KOPT-K1 (cell line): ENCODE measurements around the gene CCNG2.

Experiments used
- H3K27ac ChIP-seq: fragments of 200-600 bp; sonication (generic); 2 replicates; pipeline ENCODE4 v1.5.1; 2016; ENCODE audit warnings: antibody characterized with exemption, mild to moderate bottlenecking, low read depth, low read length; ENCODE audit not compliant: poor library complexity, severe bottlenecking
- H3K36me3 ChIP-seq: fragments of 200-600 bp; sonication (generic); 2 replicates; pipeline ENCODE4 v1.5.1; 2017; ENCODE audit warnings: antibody characterized with exemption, mild to moderate bottlenecking, low read length, moderate library complexity; ENCODE audit not compliant: insufficient read depth
- H3K9me3 ChIP-seq: fragments of 200-600 bp; sonication (generic); 2 replicates; pipeline ENCODE4 v1.5.1; 2017; ENCODE audit warnings: antibody characterized with exemption, low read length, mild to moderate bottlenecking; ENCODE audit not compliant: insufficient read depth, poor library complexity, severe bottlenecking

Gene CCNG2

DNA sequence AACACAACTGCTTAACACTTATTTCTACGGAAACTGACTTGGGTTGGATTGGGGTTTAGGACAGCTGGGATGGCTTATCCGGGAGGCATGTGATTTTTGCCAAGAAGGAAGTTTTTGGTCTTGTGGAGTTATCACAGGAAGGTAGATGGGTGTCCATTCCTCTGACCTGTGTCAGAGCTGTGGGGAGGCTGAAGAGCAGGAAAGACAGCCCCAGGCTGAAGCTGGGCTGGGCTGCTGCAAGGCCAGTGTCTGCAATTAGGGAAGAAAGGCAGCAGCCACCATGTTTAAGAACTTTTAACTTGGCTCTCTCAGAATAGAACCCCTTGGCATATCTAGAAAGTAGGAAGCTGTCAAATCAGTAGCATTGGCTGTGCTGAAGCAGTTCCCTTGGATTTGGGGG is 42.3 kb downstream of the CCNG2 start:
- no peak overlapping the region for H3K27ac ChIP-seq
- H3K9me3 ChIP-seq = no peaks in the 10 kb centered on the region
- H3K36me3 ChIP-seq = no peaks in the 10 kb centered on the region

DNA sequence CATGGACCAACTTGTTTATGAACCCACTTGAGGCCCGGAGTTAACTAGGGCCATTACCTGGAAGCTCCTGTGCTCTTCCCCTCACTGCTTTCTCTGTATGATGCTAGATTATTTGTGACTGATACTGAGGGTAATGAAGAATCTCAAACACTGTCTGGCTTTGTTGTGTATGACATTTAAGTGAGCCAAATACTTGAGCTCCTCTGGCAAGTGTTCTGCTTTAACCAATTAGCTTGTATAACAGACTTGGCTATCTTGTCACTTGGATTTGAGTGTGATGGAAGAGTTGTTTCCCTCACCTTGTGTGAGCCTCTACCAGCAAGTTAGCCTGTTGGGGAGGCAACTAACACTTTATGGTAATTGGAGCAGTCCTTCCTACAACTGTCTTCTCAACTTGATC is 42.7 kb downstream of the CCNG2 start:
- Histone ChIP-seq H3K9me3 (no peaks in the 10 kb centered on the region), H3K36me3 (no peaks in the 10 kb centered on the region), H3K27ac (no peak overlapping the region)

DNA sequence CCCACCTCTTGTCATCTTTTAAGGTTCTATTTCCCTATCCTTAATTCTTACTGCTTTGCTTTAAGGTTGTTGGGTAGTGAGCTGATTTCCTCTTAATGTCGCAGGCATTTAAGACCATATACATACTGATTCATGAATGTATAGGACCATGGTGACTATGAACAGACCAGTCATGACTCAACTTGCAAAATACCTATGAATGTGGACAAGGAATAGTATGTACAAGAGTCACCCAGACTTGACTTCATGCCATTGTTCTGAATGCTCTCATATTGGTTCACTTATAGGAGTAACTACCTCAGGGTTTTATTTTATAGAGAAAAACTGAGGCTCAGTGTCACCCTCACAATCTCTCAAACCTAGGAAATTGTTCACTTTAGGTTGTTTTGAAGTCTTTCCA is 44.3 kb downstream of the CCNG2 start:
- Histone ChIP-seq H3K36me3 (no peaks in the 10 kb centered on the region), H3K27ac (no peak overlapping the region), H3K9me3 (no peaks in the 10 kb centered on the region)

- Histone ChIP-seq H3K27ac (no peak overlapping the region), H3K9me3 (no peaks in the 10 kb centered on the region), H3K36me3 (no peaks in the 10 kb centered on the region)
These were observed 44.9 kb downstream of the CCNG2 start for GRCh38 chr4:77201857-77202256.

- Histone ChIP-seq H3K27ac (no peak overlapping the region), H3K36me3 (no peaks in the 10 kb centered on the region), H3K9me3 (no peaks in the 10 kb centered on the region)
These were observed 45.5 kb downstream of the CCNG2 start for GRCh38 chr4:77202491-77202890.

- Histone ChIP-seq H3K27ac (no peak overlapping the region), H3K36me3 (no peaks in the 10 kb centered on the region), H3K9me3 (no peaks in the 10 kb centered on the region)
These were observed 46.6 kb downstream of the CCNG2 start for GRCh38 chr4:77203380-77204197.

- no peak overlapping the region for H3K27ac ChIP-seq
- no peaks in the 10 kb centered on the region for H3K36me3 ChIP-seq
- H3K9me3 ChIP-seq = no peaks in the 10 kb centered on the region
These were observed 47.6 kb downstream of the CCNG2 start for GRCh38 chr4:77204621-77205020.

- H3K27ac ChIP-seq = no peak overlapping the region
- H3K36me3 ChIP-seq = no peaks in the 10 kb centered on the region
- H3K9me3 ChIP-seq = no peaks in the 10 kb centered on the region
These were observed 52.0 kb downstream of the CCNG2 start for GRCh38 chr4:77209012-77209411.

GRCh38 chr4:77209936-77210335 is 52.9 kb downstream of the CCNG2 start:
- Histone ChIP-seq H3K27ac (no peak overlapping the region), H3K36me3 (no peaks in the 10 kb centered on the region), H3K9me3 (no peaks in the 10 kb centered on the region)

- Histone ChIP-seq H3K36me3 (no peaks in the 10 kb centered on the region), H3K27ac (no peak overlapping the region), H3K9me3 (no peaks in the 10 kb centered on the region)
These were observed 58.1 kb downstream of the CCNG2 start for GRCh38 chr4:77215107-77215506.

GRCh38 chr4:77217526-77217925 is 60.5 kb downstream of the CCNG2 start:
- no peaks in the 10 kb centered on the region for H3K9me3 ChIP-seq
- H3K36me3 ChIP-seq = no peaks in the 10 kb centered on the region
- H3K27ac ChIP-seq = no peak overlapping the region

- H3K36me3 ChIP-seq = no peaks in the 10 kb centered on the region
- no peaks in the 10 kb centered on the region for H3K9me3 ChIP-seq
- H3K27ac ChIP-seq = no peak overlapping the region
These were observed 62.3 kb downstream of the CCNG2 start for GRCh38 chr4:77219266-77219665.
